HepG2 (cell line): ENCODE results near the gene MKNK1. TPM values are rescaled to one million over a fixed set of nuclear protein-coding genes. Genes with fewer than 3 reads are reported as not detected.

ENCODE experiments used
- CREM ChIP-seq, 2 experiments: sonication (generic) in 1 of 2; formaldehyde crosslinking in 1 of 2; IDR thresholded peaks; 2 replicates each; pipeline versions ENCODE4 v1.4.0 to v1.6.1; 2016 to 2020; ENCODE audit warnings: antibody characterized with exemption in 1 of 2, mild to moderate bottlenecking in 1 of 2, missing genetic modification reagents in 1 of 2
- FOXO1 ChIP-seq: sonication (generic); formaldehyde crosslinking; IDR thresholded peaks from 2 replicates; pipeline ENCODE4 v1.4.0; 2020; ENCODE audit warnings: missing genetic modification reagents
- HNRNPLL ChIP-seq: fragments of 200-400 bp; formaldehyde crosslinking; IDR thresholded peaks from 2 replicates; pipeline ENCODE4 v1.6.1; 2017; ENCODE audit warnings: mild to moderate bottlenecking, low read depth, low read length; ENCODE audit not compliant: poor library complexity, severe bottlenecking
- HOXA7 ChIP-seq: sonication (generic); formaldehyde crosslinking; IDR thresholded peaks from 2 replicates; pipeline ENCODE4 v1.8.1; 2022; ENCODE audit warnings: mild to moderate bottlenecking, missing genetic modification reagents, moderate library complexity
- POGZ ChIP-seq: sonication (generic); formaldehyde crosslinking; IDR thresholded peaks from 2 replicates; pipeline ENCODE4 v1.4.0; 2020; ENCODE audit warnings: mild to moderate bottlenecking, missing genetic modification reagents
- PRPF4 ChIP-seq: fragments of 200-400 bp; formaldehyde crosslinking; IDR thresholded peaks from 2 replicates; pipeline ENCODE4 v1.6.1; 2016; ENCODE audit warnings: low read length, low read depth; ENCODE audit not compliant: poor library complexity, severe bottlenecking
- RORA ChIP-seq: sonication (generic); formaldehyde crosslinking; IDR thresholded peaks from 2 replicates; pipeline ENCODE4 v1.5.0; 2020; ENCODE audit warnings: mild to moderate bottlenecking, missing genetic modification reagents, moderate library complexity
- TBL1XR1 ChIP-seq: fragments of 150-350 bp; IDR thresholded peaks from 2 replicates; pipeline ENCODE4 v1.6.1; 2014; ENCODE audit warnings: borderline replicate concordance, low read length; ENCODE audit not compliant: partially characterized antibody
- ZMYM3 ChIP-seq: sonication (generic); formaldehyde crosslinking; IDR thresholded peaks from 2 replicates; pipeline ENCODE4 v1.5.1; 2020; ENCODE audit warnings: mild to moderate bottlenecking, missing genetic modification reagents
- ZNF891 ChIP-seq: sonication (generic); formaldehyde crosslinking; IDR thresholded peaks from 2 replicates; pipeline ENCODE4 v1.5.0; 2020; ENCODE audit warnings: mild to moderate bottlenecking, missing genetic modification reagents
- polyA plus RNA-seq, 8 experiments: library from polyadenylated mRNA; depleted of rRNA in 3 of 8; stranded (reverse) in 7 of 8; unstranded in 1 of 8; fragments of >200 nt; fragmentation: Illumina TruSeq in 4 of 8; extraction: Trizol in 4 of 8; gene quantifications; 2 replicates each; pipeline versions ENCODE4 v1.2.1 to v1.2.3, GENCODE V29; 2011 to 2016; ENCODE audit warnings: low read depth in 4 of 8, missing spikeins in 1 of 8, mixed read lengths in 1 of 8; ENCODE audit not compliant: insufficient read depth in 1 of 8
- total RNA-seq, 5 experiments: library from RNA; depleted of rRNA; stranded (reverse); fragments of >200 nt; fragmentation: Illumina TruSeq; extraction: Trizol; gene quantifications; 2 replicates each; pipeline ENCODE4 v1.2.3, GENCODE V29; 2016; ENCODE audit warnings: low read depth in 1 of 5
- TF ChIP-seq, protein P1 (sequence below): sonication (generic); formaldehyde crosslinking; IDR thresholded peaks from 2 replicates; pipeline ENCODE4 v1.4.0; 2020; ENCODE audit warnings: missing genetic modification reagents
- TF ChIP-seq, protein P2 (sequence below): sonication (generic); formaldehyde crosslinking; IDR thresholded peaks from 2 replicates; pipeline ENCODE4 v1.4.0; 2020; ENCODE audit warnings: missing genetic modification reagents, mild to moderate bottlenecking, borderline replicate concordance
- TF ChIP-seq, protein P3 (sequence below): sonication (generic); formaldehyde crosslinking; IDR thresholded peaks from 2 replicates; pipeline ENCODE4 v1.8.1; 2022; ENCODE audit warnings: mild to moderate bottlenecking, missing genetic modification reagents
- TF ChIP-seq, protein P4 (sequence below): sonication (generic); formaldehyde crosslinking; IDR thresholded peaks from 2 replicates; pipeline ENCODE4 v1.4.0; 2020; ENCODE audit warnings: missing genetic modification reagents; ENCODE audit errors: not compliant biosample characterization

The MKNK1 gene
- total and polyA plus RNA-seq, 2 of the 13 experiments (the other 11 are each of a cell fraction or from before 2014, with no cell fraction given) = 18.5 to 24.1 TPM

DNA sequence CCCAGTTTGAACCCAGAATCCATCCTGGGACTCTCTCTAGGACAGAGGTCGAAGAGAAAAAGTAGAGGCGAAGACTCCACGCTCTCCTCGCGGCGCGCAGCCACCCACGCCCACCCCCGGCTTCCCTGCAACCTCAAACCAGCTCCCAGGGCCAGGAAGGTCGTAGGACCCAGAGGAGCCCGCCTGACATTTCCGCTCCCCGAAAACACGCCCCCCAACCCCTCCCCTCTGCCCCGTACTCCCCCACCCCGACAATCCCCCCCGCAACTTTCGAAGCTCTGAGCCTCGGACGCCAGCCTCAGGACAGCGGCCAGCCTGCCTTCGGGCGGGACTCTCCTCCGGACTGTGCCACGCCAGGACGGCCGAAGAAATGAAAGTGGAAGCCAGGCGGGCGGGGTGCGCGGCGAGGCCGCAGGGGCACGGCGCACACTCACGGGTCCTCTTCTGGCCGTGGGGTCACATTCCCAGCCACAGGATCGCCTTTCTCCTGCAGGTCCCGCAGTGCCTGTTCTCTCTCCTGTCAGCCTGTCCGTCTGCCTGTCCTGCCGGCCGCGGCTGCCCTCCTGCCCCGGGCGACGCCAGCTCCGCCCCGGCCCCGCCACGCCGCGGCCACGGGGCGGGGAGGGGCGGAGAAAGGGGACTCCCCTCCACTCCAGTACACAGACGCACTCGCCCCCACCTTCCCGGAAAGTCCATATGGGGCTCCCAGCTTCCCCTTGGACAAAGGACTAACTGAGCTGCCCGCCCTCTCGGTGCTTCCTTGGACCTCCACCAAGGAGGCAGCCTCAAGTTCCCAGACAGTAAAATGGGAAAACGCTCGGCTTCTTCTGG lies 12.4 kb upstream of the MKNK1 start, which contains the start of gene MOB3C (continued):
- TF ChIP-seq RORA (CRISPR knock-in tag) (no peak), ZMYM3 (CRISPR knock-in tag) (peak; percentile 17; the same call in 1 of the 2 replicates), CREM (IDR thresholded peaks at IDR 0.05) (no peak), CREM (CRISPR knock-in tag; IDR thresholded peaks at IDR 0.05) (no peak), TBL1XR1 (no peak), FOXO1 (CRISPR knock-in tag) (no peak), POGZ (no peak), PRPF4 (no peak), HOXA7 (CRISPR knock-in tag) (no peak), HNRNPLL (peak; percentile 30), ZNF891 (CRISPR knock-in tag) (no peak)
- TF ChIP-seq, protein P1, sequence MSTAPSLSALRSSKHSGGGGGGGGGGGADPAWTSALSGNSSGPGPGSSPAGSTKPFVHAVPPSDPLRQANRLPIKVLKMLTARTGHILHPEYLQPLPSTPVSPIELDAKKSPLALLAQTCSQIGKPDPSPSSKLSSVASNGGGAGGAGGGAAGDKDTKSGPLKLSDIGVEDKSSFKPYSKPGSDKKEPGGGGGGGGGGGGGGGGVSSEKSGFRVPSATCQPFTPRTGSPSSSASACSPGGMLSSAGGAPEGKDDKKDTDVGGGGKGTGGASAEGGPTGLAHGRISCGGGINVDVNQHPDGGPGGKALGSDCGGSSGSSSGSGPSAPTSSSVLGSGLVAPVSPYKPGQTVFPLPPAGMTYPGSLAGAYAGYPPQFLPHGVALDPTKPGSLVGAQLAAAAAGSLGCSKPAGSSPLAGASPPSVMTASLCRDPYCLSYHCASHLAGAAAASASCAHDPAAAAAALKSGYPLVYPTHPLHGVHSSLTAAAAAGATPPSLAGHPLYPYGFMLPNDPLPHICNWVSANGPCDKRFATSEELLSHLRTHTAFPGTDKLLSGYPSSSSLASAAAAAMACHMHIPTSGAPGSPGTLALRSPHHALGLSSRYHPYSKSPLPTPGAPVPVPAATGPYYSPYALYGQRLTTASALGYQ (CRISPR knock-in tag) = no peak
- TF ChIP-seq, protein P2, sequence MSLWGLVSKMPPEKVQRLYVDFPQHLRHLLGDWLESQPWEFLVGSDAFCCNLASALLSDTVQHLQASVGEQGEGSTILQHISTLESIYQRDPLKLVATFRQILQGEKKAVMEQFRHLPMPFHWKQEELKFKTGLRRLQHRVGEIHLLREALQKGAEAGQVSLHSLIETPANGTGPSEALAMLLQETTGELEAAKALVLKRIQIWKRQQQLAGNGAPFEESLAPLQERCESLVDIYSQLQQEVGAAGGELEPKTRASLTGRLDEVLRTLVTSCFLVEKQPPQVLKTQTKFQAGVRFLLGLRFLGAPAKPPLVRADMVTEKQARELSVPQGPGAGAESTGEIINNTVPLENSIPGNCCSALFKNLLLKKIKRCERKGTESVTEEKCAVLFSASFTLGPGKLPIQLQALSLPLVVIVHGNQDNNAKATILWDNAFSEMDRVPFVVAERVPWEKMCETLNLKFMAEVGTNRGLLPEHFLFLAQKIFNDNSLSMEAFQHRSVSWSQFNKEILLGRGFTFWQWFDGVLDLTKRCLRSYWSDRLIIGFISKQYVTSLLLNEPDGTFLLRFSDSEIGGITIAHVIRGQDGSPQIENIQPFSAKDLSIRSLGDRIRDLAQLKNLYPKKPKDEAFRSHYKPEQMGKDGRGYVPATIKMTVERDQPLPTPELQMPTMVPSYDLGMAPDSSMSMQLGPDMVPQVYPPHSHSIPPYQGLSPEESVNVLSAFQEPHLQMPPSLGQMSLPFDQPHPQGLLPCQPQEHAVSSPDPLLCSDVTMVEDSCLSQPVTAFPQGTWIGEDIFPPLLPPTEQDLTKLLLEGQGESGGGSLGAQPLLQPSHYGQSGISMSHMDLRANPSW = no peak
- TF ChIP-seq, protein P3, sequence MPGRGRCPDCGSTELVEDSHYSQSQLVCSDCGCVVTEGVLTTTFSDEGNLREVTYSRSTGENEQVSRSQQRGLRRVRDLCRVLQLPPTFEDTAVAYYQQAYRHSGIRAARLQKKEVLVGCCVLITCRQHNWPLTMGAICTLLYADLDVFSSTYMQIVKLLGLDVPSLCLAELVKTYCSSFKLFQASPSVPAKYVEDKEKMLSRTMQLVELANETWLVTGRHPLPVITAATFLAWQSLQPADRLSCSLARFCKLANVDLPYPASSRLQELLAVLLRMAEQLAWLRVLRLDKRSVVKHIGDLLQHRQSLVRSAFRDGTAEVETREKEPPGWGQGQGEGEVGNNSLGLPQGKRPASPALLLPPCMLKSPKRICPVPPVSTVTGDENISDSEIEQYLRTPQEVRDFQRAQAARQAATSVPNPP (CRISPR knock-in tag) = no peak
- TF ChIP-seq, protein P4, sequence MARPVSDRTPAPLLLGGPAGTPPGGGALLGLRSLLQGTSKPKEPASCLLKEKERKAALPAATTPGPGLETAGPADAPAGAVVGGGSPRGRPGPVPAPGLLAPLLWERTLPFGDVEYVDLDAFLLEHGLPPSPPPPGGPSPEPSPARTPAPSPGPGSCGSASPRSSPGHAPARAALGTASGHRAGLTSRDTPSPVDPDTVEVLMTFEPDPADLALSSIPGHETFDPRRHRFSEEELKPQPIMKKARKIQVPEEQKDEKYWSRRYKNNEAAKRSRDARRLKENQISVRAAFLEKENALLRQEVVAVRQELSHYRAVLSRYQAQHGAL (CRISPR knock-in tag) = no peak
